ENCODE results near the gene FLVCR1.
A peak's percentile ranks its signal among the peaks of the same experiment; 100 is the strongest.
"Not testable (repeated sequence)": the region's sequence is repeated elsewhere in the genome, so short reads cannot be mapped to it uniquely, and the experiment has no call there.

FLVCR1 gene

GRCh38 chr1:212857992-212858460, at the start of gene FLVCR1:
FLVCR1 (plus strand) TSS chr1:212858275; CDS start chr1:212858453, 178 bp downstream.
- peak; percentile 62 to 97 (median 94) for DNase-seq

GRCh38 chr1:212814537-212815334, 43.3 kb upstream of the FLVCR1 start:
- DNase-seq = peak in 1 of 14 donors; percentile 5

- DNase-seq = no peak
These were observed 41.4 kb upstream of the FLVCR1 start for GRCh38 chr1:212816567-212817278.

- no peak for DNase-seq
These were observed 38.3 kb upstream of the FLVCR1 start for GRCh38 chr1:212819726-212820125.

GRCh38 chr1:212820969-212821368, 37.1 kb upstream of the FLVCR1 start:
- DNase-seq = no peak

- DNase-seq = no peak
These were observed 35.1 kb upstream of the FLVCR1 start for GRCh38 chr1:212822956-212823355.

- no peak for DNase-seq
These were observed 33.9 kb upstream of the FLVCR1 start for GRCh38 chr1:212824201-212824600.

- no peak for DNase-seq
These were observed 32.1 kb upstream of the FLVCR1 start for GRCh38 chr1:212825798-212826452.

- DNase-seq = no peak
These were observed 30.8 kb upstream of the FLVCR1 start for GRCh38 chr1:212827171-212827776.

GRCh38 chr1:212827831-212828278, 30.2 kb upstream of the FLVCR1 start:
- DNase-seq = no peak

- DNase-seq = no peak
These were observed 29.7 kb upstream of the FLVCR1 start for GRCh38 chr1:212828395-212828794.

- not testable (repeated sequence) for DNase-seq
These were observed 24.6 kb upstream of the FLVCR1 start for GRCh38 chr1:212833211-212834207.

- DNase-seq = no peak
These were observed 19.9 kb upstream of the FLVCR1 start for GRCh38 chr1:212838145-212838544.

- DNase-seq = not testable (repeated sequence)
These were observed 13.6 kb upstream of the FLVCR1 start for GRCh38 chr1:212844521-212844920.

- DNase-seq = no peak
These were observed 10.5 kb upstream of the FLVCR1 start, which contains the start of gene SPATA45 for GRCh38 chr1:212847549-212847948. SPATA45 (minus strand) TSS chr1:212847649; CDS start chr1:212836149, 11,500 bp downstream.

- no peak for DNase-seq
These were observed 5.9 kb upstream of the FLVCR1 start for GRCh38 chr1:212852105-212852688.

GRCh38 chr1:212853658-212854057, 4.4 kb upstream of the FLVCR1 start:
- no peak for DNase-seq

- no peak for DNase-seq
These were observed 1.3 kb upstream of the FLVCR1 start for GRCh38 chr1:212856755-212857154.

GRCh38 chr1:212858461-212859265, 588 bp downstream of the FLVCR1 start:
- peak in 11 of 14 donors; percentile 30 to 67 (median 47) for DNase-seq
